HepG2 (cell line): ENCODE results near the gene MRPL28. TPM values are rescaled to one million over a fixed set of nuclear protein-coding genes. Genes with fewer than 3 reads are reported as not detected.

ENCODE experiments used
- ATAC-seq: fragments of 200-7000 bp; cut with Tn5 transposase; 3 replicates; pipeline ENCODE4 v1.9.1; 2020; ENCODE audit warnings: mild to moderate bottlenecking, moderate library complexity
- BruUV-seq: library from RNA; stranded (reverse); fragments of 400-500 nt; replicated peaks from 2 replicates; lab custom pipeline; 2021; lab: Mats Ljungman, UMichigan
- CTCF ChIA-PET: fragments of 300-600 bp; formaldehyde crosslinking; extraction: SDS; loops from one replicate; lab custom pipeline; 2021; ENCODE audit warnings: low total read pairs, inconsistent platforms, low intra/inter-chr PET ratio; lab: Yijun Ruan, JAX
- POLR2A ChIA-PET: fragments of 350-600 bp; sonication (Branson Sonifier 250); formaldehyde crosslinking; loops from one replicate; lab custom pipeline; 2020; ENCODE audit warnings: antibody characterized with exemption, inconsistent platforms; lab: Yijun Ruan, JAX
- DNase-seq: peaks from one replicate; pipeline ENCODE4 v3.0.0-alpha.2; 2015; ENCODE audit warnings: low spot score
- FAIRE-seq: peaks from 3 replicates; lab custom pipeline; 2011; peaks lifted over from hg19 to GRCh38; lab: Jason Lieb, UNC
- H2AFZ ChIP-seq: one replicate; pipeline ENCODE4 v1.6.1; 2011; ENCODE audit warnings: low read length, inconsistent platforms
- H3K27ac ChIP-seq: fragments of 300-600 bp; 3 replicates; pipeline ENCODE4 v1.8.0; 2011; ENCODE audit warnings: mixed run types, mild to moderate bottlenecking, mixed read lengths, low read length, inconsistent platforms; ENCODE audit not compliant: insufficient read depth; ENCODE audit errors: extremely low read length
- H3K27me3 ChIP-seq, 2 experiments: fragments of 200-600 bp in 1 of 2; 2 replicates in 1 of 2; 3 replicates in 1 of 2; pipeline versions ENCODE4 v1.6.0 to v1.8.0; 2011; ENCODE audit warnings: low read length in 2 of 2, mild to moderate bottlenecking in 2 of 2, moderate library complexity in 2 of 2, inconsistent platforms in 1 of 2; ENCODE audit not compliant: insufficient read depth in 2 of 2, control insufficient read depth in 1 of 2
- H3K36me3 ChIP-seq, 2 experiments: fragments of 200-600 bp in 1 of 2; replicated peaks in 1 of 2; 2 replicates in 1 of 2; 3 replicates in 1 of 2; pipeline versions ENCODE4 v1.5.1 to v1.8.0; 2011; ENCODE audit warnings: low read length in 2 of 2, inconsistent platforms in 1 of 2; ENCODE audit not compliant: insufficient read depth in 2 of 2, control insufficient read depth in 1 of 2
- H3K4me1 ChIP-seq: 2 replicates; pipeline ENCODE4 v1.5.1; 2012; ENCODE audit warnings: low read length, inconsistent platforms; ENCODE audit not compliant: insufficient read depth
- H3K4me2 ChIP-seq: 2 replicates; pipeline ENCODE4 v1.6.0; 2011; ENCODE audit warnings: low read depth, low read length, inconsistent platforms
- H3K4me3 ChIP-seq, 3 experiments: fragments of 200-600 bp in 1 of 3; sonication (generic), shearing (Covaris generic) in 1 of 3; replicated peaks in 1 of 3; 2 replicates each; pipeline ENCODE4 v1.5.1; 2011 to 2016; ENCODE audit warnings: low read length in 3 of 3, inconsistent platforms in 2 of 3, low read depth in 2 of 3, mild to moderate bottlenecking in 2 of 3, control low read depth in 1 of 3, mixed read lengths in 1 of 3; ENCODE audit not compliant: insufficient read depth in 1 of 3
- H3K79me2 ChIP-seq: one replicate; pipeline ENCODE4 v1.6.1; 2011; ENCODE audit warnings: low read length, inconsistent platforms; ENCODE audit not compliant: insufficient read depth
- H3K9ac ChIP-seq: 2 replicates; pipeline ENCODE4 v1.6.0; 2011; ENCODE audit warnings: mild to moderate bottlenecking, low read depth, low read length, inconsistent platforms; ENCODE audit not compliant: insufficient read depth
- H3K9me3 ChIP-seq: 2 replicates; pipeline ENCODE4 v1.5.1; 2012; ENCODE audit warnings: mild to moderate bottlenecking, low read length
- H4K20me1 ChIP-seq: 2 replicates; pipeline ENCODE4 v1.6.0; 2011; ENCODE audit warnings: inconsistent platforms, mild to moderate bottlenecking, low read length, moderate library complexity; ENCODE audit not compliant: insufficient read depth
- AGO2 ChIP-seq: fragments of 200-400 bp; formaldehyde crosslinking; optimal IDR thresholded peaks from 2 replicates; pipeline ENCODE3; 2017; ENCODE audit warnings: mild to moderate bottlenecking, low read depth, low read length, moderate library complexity
- HDAC6 ChIP-seq: fragments of 200-600 bp; sonication (generic); IDR thresholded peaks from 2 replicates; pipeline ENCODE4 v1.7.0; 2017; ENCODE audit warnings: mild to moderate bottlenecking, antibody characterized with exemption, low read length, low read depth
- KMT2B ChIP-seq: IDR thresholded peaks from 2 replicates; pipeline ENCODE4 v1.6.1; 2016; ENCODE audit warnings: missing genetic modification reagents, missing compliant biosample characterization
- LCORL ChIP-seq, 2 experiments: fragments of 450-650 bp in 1 of 2; sonication (generic) in 1 of 2; formaldehyde crosslinking in 1 of 2; IDR thresholded peaks; 2 replicates each; pipeline versions ENCODE4 v1.5.0 to v1.6.1; 2017 to 2020; ENCODE audit warnings: antibody characterized with exemption in 1 of 2, missing genetic modification reagents in 1 of 2
- POLR2A ChIP-seq, 2 experiments: IDR thresholded peaks; 2 replicates each; pipeline ENCODE4 v1.6.1; 2011; ENCODE audit warnings: low read depth in 2 of 2, low read length in 2 of 2, mild to moderate bottlenecking in 1 of 2, moderate library complexity in 1 of 2; ENCODE audit not compliant: insufficient read depth in 1 of 2
- PRMT3 ChIP-seq: sonication (generic); formaldehyde crosslinking; IDR thresholded peaks from 2 replicates; pipeline ENCODE4 v1.8.1; 2022; ENCODE audit warnings: low read depth, mild to moderate bottlenecking, moderate library complexity, missing genetic modification reagents, borderline replicate concordance
- ZNF20 ChIP-seq: sonication (generic); formaldehyde crosslinking; IDR thresholded peaks from 2 replicates; pipeline ENCODE4 v1.4.0; 2020; ENCODE audit warnings: mild to moderate bottlenecking, moderate library complexity, missing genetic modification reagents
- ZNF678 ChIP-seq: sonication (generic); formaldehyde crosslinking; IDR thresholded peaks from 2 replicates; pipeline ENCODE4 v1.4.0; 2020; ENCODE audit warnings: mild to moderate bottlenecking, missing genetic modification reagents
- ZNF788 ChIP-seq: sonication (generic); formaldehyde crosslinking; IDR thresholded peaks from 2 replicates; pipeline ENCODE4 v1.5.0; 2020; ENCODE audit warnings: mild to moderate bottlenecking, missing genetic modification reagents, borderline replicate concordance
- WGBS: methylation state at CpG from one replicate; pipeline ENCODE4 v1.1.6; 2017; ENCODE audit warnings: low lambda C conversion rate; 5-methylcytosine and 5-hydroxymethylcytosine counted together
- in situ Hi-C: cut with HindIII; loops from 2 replicates; pipeline ENCODE4 v1.10.0; 2017; ENCODE audit warnings: low pct_unique_long_range_greater_than_20kb; ENCODE audit not compliant: extremely low pct_ligation_motif_present
- intact Hi-C: fragments of 100-400 bp; cut with micrococcal nuclease; formaldehyde crosslinking; loops from one replicate; pipeline ENCODE4 v1.10.0; 2022; ENCODE audit not compliant: unreplicated experiment
- polyA plus RNA-seq, 8 experiments: library from polyadenylated mRNA; depleted of rRNA in 3 of 8; stranded (reverse) in 7 of 8; unstranded in 1 of 8; fragments of >200 nt; fragmentation: Illumina TruSeq in 4 of 8; extraction: Trizol in 4 of 8; gene quantifications; 2 replicates each; pipeline versions ENCODE4 v1.2.1 to v1.2.3, GENCODE V29; 2011 to 2016; ENCODE audit warnings: low read depth in 4 of 8, missing spikeins in 1 of 8, mixed read lengths in 1 of 8; ENCODE audit not compliant: insufficient read depth in 1 of 8
- total RNA-seq, 5 experiments: library from RNA; depleted of rRNA; stranded (reverse); fragments of >200 nt; fragmentation: Illumina TruSeq; extraction: Trizol; gene quantifications; 2 replicates each; pipeline ENCODE4 v1.2.3, GENCODE V29; 2016; ENCODE audit warnings: low read depth in 1 of 5

Gene MRPL28
- total and polyA plus RNA-seq, 2 of the 13 experiments (the other 11 are each of a cell fraction or from before 2014, with no cell fraction given), result 114 to 135 TPM

DNA sequence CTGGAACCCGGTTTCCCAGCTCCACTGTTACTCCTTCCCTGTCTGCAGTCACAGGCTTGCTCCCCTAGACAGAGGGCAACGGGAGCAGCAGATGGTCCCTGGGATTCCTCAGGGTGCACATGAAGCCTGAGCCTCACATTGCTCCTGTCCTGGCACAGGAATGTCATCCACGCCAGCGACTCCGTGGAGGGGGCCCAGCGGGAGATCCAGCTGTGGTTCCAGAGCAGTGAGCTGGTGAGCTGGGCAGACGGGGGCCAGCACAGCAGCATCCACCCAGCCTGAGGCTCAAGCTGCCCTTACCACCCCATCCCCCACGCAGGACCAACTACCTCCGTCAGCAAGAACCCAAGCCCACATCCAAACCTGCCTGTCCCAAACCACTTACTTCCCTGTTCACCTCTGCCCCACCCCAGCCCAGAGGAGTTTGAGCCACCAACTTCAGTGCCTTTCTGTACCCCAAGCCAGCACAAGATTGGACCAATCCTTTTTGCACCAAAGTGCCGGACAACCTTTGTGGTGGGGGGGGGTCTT lies 29.8 kb upstream of the MRPL28 start:
- ATAC-seq, result no peak
- TF ChIP-seq KMT2B (CRISPR knock-in tag) (no peak), POLR2A (IDR thresholded peaks at IDR 0.05; ENCODE audit: insufficient read depth in 1 of 2, low read depth in 2 of 2, low read length in 2 of 2) (0 out of 4 replicates have a peak, but pooled peaks of 1 of the 2 experiments have one; percentile 32), ZNF20 (CRISPR knock-in tag) (no peak), PRMT3 (no peak), ZNF678 (CRISPR knock-in tag) (no peak), LCORL (IDR thresholded peaks at IDR 0.05) (no peak), LCORL (CRISPR knock-in tag; IDR thresholded peaks at IDR 0.05) (no peak)
- H3K4me3 ChIP-seq, result no peak overlapping the region
- H3K27me3 ChIP-seq, result no peaks in the 10 kb centered on the region
- H3K9me3 ChIP-seq, result no peaks in the 10 kb centered on the region
- intact Hi-C loops (no loop called here), in situ Hi-C loops (no loop called here)
- peaks cover 0 to 4% of the 10 kb centered on the region in 2 experiments; a peak in 2 of 5 replicates for H3K36me3 ChIP-seq
- POLR2A ChIA-PET, result interaction anchor here (1.0 to 1.4 kb wide), 3 partner anchors 19 to 167 kb away, joined by 3 to 4 read pairs (median 4); partner anchors contain the start of gene NHLRC4
- H3K4me2 ChIP-seq, result peak overlapping the region; percentile 69; the same call in 1 of the 2 replicates
- H3K9ac ChIP-seq, result no peak overlapping the region
- peaks cover 61% of the 10 kb centered on the region for H3K4me1 ChIP-seq
- 96% methylated on average over 9 of the region's 10 CpGs for WGBS
- no peak overlapping the region for H2AFZ ChIP-seq
- BruUV-seq, result no TSS peak
- no peak for FAIRE-seq
- CTCF ChIA-PET, result no interaction called here
- no peak for DNase-seq
- H3K79me2 ChIP-seq, result peaks cover 19% of the 10 kb centered on the region
- H3K27ac ChIP-seq, result peak overlapping the region; percentile 16
- H4K20me1 ChIP-seq, result no peaks in the 10 kb centered on the region

- DNase-seq, result no peak
- no peak overlapping the region for H3K4me3 ChIP-seq
These were observed 29.1 kb upstream of the MRPL28 start for GRCh38 chr16:399340-400019.

More at GRCh38 chr16:399340-400019, 29.1 kb upstream of the MRPL28 start:
- WGBS, result 100% methylated on average over 14 of the region's 22 CpGs
- ATAC-seq, result no peak
- intact Hi-C loops, result no loop called here
- Histone ChIP-seq H4K20me1 (no peaks in the 10 kb centered on the region), H3K4me1 (peaks cover 55% of the 10 kb centered on the region), H3K4me2 (peak overlapping the region; percentile 88; the same call in 1 of the 2 replicates), H2AFZ (no peak overlapping the region), H3K9me3 (no peaks in the 10 kb centered on the region), H3K27me3 (no peaks in the 10 kb centered on the region)
- ChIA-PET CTCF (no interaction called here), POLR2A (interaction anchor here (1.0 to 1.4 kb wide), 3 partner anchors 19 to 101 kb away, joined by 3 to 5 read pairs (median 4); no protein-coding TSS in a partner anchor)
- BruUV-seq, result no TSS peak
- TF ChIP-seq ZNF788 (CRISPR knock-in tag), result 0 out of 2 replicates have a peak, but pooled peaks have one; percentile 28
- TF ChIP-seq POLR2A (IDR thresholded peaks at IDR 0.05; ENCODE audit: insufficient read depth in 1 of 2, low read depth in 2 of 2, low read length in 2 of 2), result 0 out of 4 replicates have a peak, but pooled peaks of 1 of the 2 experiments have one; percentile 38
- no peak for TF ChIP-seq HDAC6
- TF ChIP-seq AGO2, result peak; percentile 45
- TF ChIP-seq, all 625 proteins: peak for 3
- Histone ChIP-seq H3K36me3 (peaks cover 0 to 4% of the 10 kb centered on the region in 2 experiments; a peak in 2 of 5 replicates), H3K27ac (no peak overlapping the region), H3K9ac (no peak overlapping the region), H3K79me2 (peaks cover 19% of the 10 kb centered on the region)
- in situ Hi-C loops, result loop anchor here (5.0 kb wide), 1 partner anchor 98 kb away; no protein-coding TSS in a partner anchor
- FAIRE-seq, result no peak
